Liver (tissue), 9 donors: Measurements from ENCODE around the gene EPB41L4B. TPM values are rescaled to one million over a fixed set of nuclear protein-coding genes. Genes with fewer than 3 reads are reported as not detected.

Experiments
- DNase-seq: peaks from one replicate; pipeline ENCODE4 v3.0.0-alpha.2; 2017; ENCODE audit warnings: low spot score
- H3K27ac ChIP-seq, 2 donors: one replicate each; pipeline ENCODE4 v1.7.0; 2013; ENCODE audit warnings: inconsistent platforms in 2 of 2, low read length in 2 of 2, control low read depth in 1 of 2, low read depth in 1 of 2, mild to moderate bottlenecking in 1 of 2
- H3K27me3 ChIP-seq, 4 donors: one replicate each; pipeline versions ENCODE4 v1.6.1 to v1.7.0; 2013; ENCODE audit warnings: low read length in 3 of 4, inconsistent platforms in 1 of 4, mild to moderate bottlenecking in 1 of 4, moderate library complexity in 1 of 4; ENCODE audit not compliant: control insufficient read depth in 4 of 4, insufficient read depth in 4 of 4
- H3K36me3 ChIP-seq, 4 donors: one replicate each; pipeline versions ENCODE4 v1.6.1 to v1.7.0; 2013; ENCODE audit warnings: low read length in 3 of 4, mild to moderate bottlenecking in 3 of 4, low read depth in 1 of 4, moderate library complexity in 1 of 4; ENCODE audit not compliant: control insufficient read depth in 4 of 4, insufficient read depth in 3 of 4
- H3K4me1 ChIP-seq, 4 donors: one replicate each; pipeline versions ENCODE4 v1.6.1 to v1.7.0; 2013; ENCODE audit warnings: low read length in 3 of 4, mild to moderate bottlenecking in 3 of 4, moderate library complexity in 1 of 4; ENCODE audit not compliant: control insufficient read depth in 4 of 4, insufficient read depth in 4 of 4
- H3K4me3 ChIP-seq, 3 donors: one replicate each; pipeline versions ENCODE4 v1.6.1 to v1.7.0; 2013; ENCODE audit warnings: low read length in 3 of 3, control low read depth in 1 of 3, low read depth in 1 of 3, mild to moderate bottlenecking in 1 of 3
- H3K9ac ChIP-seq, 2 donors: one replicate each; pipeline ENCODE4 v1.7.0; 2013; ENCODE audit warnings: low read length in 2 of 2, mild to moderate bottlenecking in 2 of 2, moderate library complexity in 2 of 2, control low read depth in 1 of 2, low read depth in 1 of 2
- H3K9me3 ChIP-seq, 4 donors: one replicate each; pipeline versions ENCODE4 v1.6.1 to v1.7.0; 2013; ENCODE audit warnings: low read length in 3 of 4; ENCODE audit not compliant: control insufficient read depth in 4 of 4
- ATF3 ChIP-seq: IDR thresholded peaks from 2 replicates; pipeline ENCODE4 v1.6.1; 2016; ENCODE audit warnings: antibody characterized with exemption
- CTCF ChIP-seq: fragments of 150-350 bp; IDR thresholded peaks from 2 replicates; pipeline ENCODE4 v1.5.1; 2017; ENCODE audit warnings: improper control_type of control experiment, low read depth, low read length; ENCODE audit not compliant: missing input control
- EGR1 ChIP-seq, 2 donors: IDR thresholded peaks; 2 replicates each; pipeline ENCODE4 v1.6.1; 2016 to 2018; ENCODE audit warnings: antibody characterized with exemption in 2 of 2, low read depth in 2 of 2
- FOXA1 ChIP-seq: IDR thresholded peaks from 2 replicates; pipeline ENCODE4 v1.6.1; 2016; ENCODE audit warnings: antibody characterized with exemption
- FOXA2 ChIP-seq: IDR thresholded peaks from 2 replicates; pipeline ENCODE4 v1.6.1; 2016; ENCODE audit warnings: antibody characterized with exemption
- GABPA ChIP-seq, 2 donors: IDR thresholded peaks in 1 of 2; conservative IDR thresholded peaks in 1 of 2; 2 replicates each; pipeline ENCODE4 v1.6.1; 2016; ENCODE audit warnings: antibody characterized with exemption in 2 of 2, mild to moderate bottlenecking in 1 of 2, moderate library complexity in 1 of 2
- HNF4A ChIP-seq, 2 donors: conservative IDR thresholded peaks; 2 replicates each; pipeline ENCODE4 v1.6.1; 2016; ENCODE audit warnings: antibody characterized with exemption in 2 of 2, mild to moderate bottlenecking in 2 of 2
- HNF4G ChIP-seq: IDR thresholded peaks from 2 replicates; pipeline ENCODE4 v1.6.1; 2016; ENCODE audit warnings: antibody characterized with exemption
- JUND ChIP-seq, 2 donors: IDR thresholded peaks; 2 replicates each; pipeline ENCODE4 v1.6.1; 2016; ENCODE audit warnings: antibody characterized with exemption in 2 of 2
- NR2F2 ChIP-seq: IDR thresholded peaks from 2 replicates; pipeline ENCODE4 v1.6.1; 2016; ENCODE audit warnings: antibody characterized with exemption
- RAD21 ChIP-seq, 2 donors: IDR thresholded peaks; 2 replicates each; pipeline ENCODE4 v1.6.1; 2016; ENCODE audit warnings: antibody characterized with exemption in 2 of 2, mild to moderate bottlenecking in 2 of 2
- RXRA ChIP-seq, 2 donors: IDR thresholded peaks; 2 replicates each; pipeline ENCODE4 v1.6.1; 2017 to 2018; ENCODE audit warnings: antibody characterized with exemption in 2 of 2, mild to moderate bottlenecking in 1 of 2
- SP1 ChIP-seq: IDR thresholded peaks from 2 replicates; pipeline ENCODE4 v1.6.1; 2018; ENCODE audit warnings: antibody characterized with exemption, mild to moderate bottlenecking
- TAF1 ChIP-seq: conservative IDR thresholded peaks from 2 replicates; pipeline ENCODE4 v1.6.1; 2016; ENCODE audit warnings: antibody characterized with exemption, mild to moderate bottlenecking
- YY1 ChIP-seq: IDR thresholded peaks from 2 replicates; pipeline ENCODE4 v1.6.1; 2016; ENCODE audit warnings: antibody characterized with exemption, mild to moderate bottlenecking
- WGBS: extraction: QIAGEN DNeasy Blood & Tissue Kit; methylation state at CpG from one replicate; pipeline ENCODE4 v1.1.7; 2013; 5-methylcytosine and 5-hydroxymethylcytosine counted together
- polyA plus RNA-seq, 2 donors: library from polyadenylated mRNA; stranded (reverse) in 1 of 2; unstranded in 1 of 2; fragments of 200-250 nt in 1 of 2; fragments of >200 nt in 1 of 2; fragmentation: Nextera tagmentation in 1 of 2; extraction: Ambion mirVana in 1 of 2; gene quantifications; one replicate each; pipeline versions ENCODE4 v1.2.1 to v1.2.3, GENCODE V29; 2013 to 2015
- total RNA-seq, 2 donors: library from RNA; depleted of rRNA; stranded (reverse); fragments of >200 nt; gene quantifications; one replicate each; pipeline ENCODE4 v1.2.3, GENCODE V29; 2014
- TF ChIP-seq, protein P1 (sequence below): IDR thresholded peaks from 2 replicates; pipeline ENCODE4 v1.6.1; 2016; ENCODE audit warnings: antibody characterized with exemption
- TF ChIP-seq, protein P2 (sequence below): IDR thresholded peaks from 2 replicates; pipeline ENCODE4 v1.6.1; 2016; ENCODE audit warnings: antibody characterized with exemption
- TF ChIP-seq, protein P3 (sequence below): IDR thresholded peaks from 2 replicates; pipeline ENCODE4 v1.6.1; 2016; ENCODE audit warnings: antibody characterized with exemption, mild to moderate bottlenecking
- donor health status: healthy.
- donor health status: healthy.
- donor health status: healthy.
- donor health status: healthy.
- donor health status: healthy.

Gene EPB41L4B
- total and polyA plus RNA-seq, 4 donors, result 9.9 to 42.6 (median 23.9) TPM

DNA sequence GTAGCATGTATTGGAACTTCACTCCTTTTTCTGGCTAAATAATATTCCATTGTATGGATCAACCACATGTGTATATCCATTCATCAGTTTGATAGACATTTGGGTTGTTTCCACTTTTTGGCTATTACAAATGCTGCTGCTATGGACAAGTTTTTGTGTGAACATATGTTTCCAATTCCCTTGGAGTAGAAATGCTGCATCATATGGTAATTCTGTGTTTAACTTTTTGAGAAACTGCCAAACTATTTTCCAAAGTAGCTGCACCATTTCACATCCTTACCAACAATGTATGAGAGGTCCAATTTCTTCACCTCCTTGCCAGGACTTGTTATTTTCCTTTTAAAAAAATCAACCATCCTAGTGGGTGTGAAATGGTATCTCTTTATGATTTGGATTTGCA is 162.2 kb downstream of the EPB41L4B start:
- no peak overlapping the region for H3K27ac ChIP-seq

GRCh38 chr9:109156708-109157107 is 164.2 kb downstream of the EPB41L4B start:
- no peak overlapping the region for H3K4me3 ChIP-seq
- no peak overlapping the region for H3K9ac ChIP-seq
- peaks cover 0 to 10% (median 0%) of the 10 kb centered on the region in 4 donors for H3K9me3 ChIP-seq
- no peak for TF ChIP-seq ATF3
- TF ChIP-seq HNF4G, result no peak
- no peak for TF ChIP-seq RAD21 (IDR thresholded peaks at IDR 0.05)
- no peak for TF ChIP-seq JUND (IDR thresholded peaks at IDR 0.05)
- TF ChIP-seq CTCF, result no peak
- TF ChIP-seq, protein P1, sequence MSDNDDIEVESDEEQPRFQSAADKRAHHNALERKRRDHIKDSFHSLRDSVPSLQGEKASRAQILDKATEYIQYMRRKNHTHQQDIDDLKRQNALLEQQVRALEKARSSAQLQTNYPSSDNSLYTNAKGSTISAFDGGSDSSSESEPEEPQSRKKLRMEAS, result no peak
- TF ChIP-seq NR2F2, result no peak
- TF ChIP-seq, protein P2, sequence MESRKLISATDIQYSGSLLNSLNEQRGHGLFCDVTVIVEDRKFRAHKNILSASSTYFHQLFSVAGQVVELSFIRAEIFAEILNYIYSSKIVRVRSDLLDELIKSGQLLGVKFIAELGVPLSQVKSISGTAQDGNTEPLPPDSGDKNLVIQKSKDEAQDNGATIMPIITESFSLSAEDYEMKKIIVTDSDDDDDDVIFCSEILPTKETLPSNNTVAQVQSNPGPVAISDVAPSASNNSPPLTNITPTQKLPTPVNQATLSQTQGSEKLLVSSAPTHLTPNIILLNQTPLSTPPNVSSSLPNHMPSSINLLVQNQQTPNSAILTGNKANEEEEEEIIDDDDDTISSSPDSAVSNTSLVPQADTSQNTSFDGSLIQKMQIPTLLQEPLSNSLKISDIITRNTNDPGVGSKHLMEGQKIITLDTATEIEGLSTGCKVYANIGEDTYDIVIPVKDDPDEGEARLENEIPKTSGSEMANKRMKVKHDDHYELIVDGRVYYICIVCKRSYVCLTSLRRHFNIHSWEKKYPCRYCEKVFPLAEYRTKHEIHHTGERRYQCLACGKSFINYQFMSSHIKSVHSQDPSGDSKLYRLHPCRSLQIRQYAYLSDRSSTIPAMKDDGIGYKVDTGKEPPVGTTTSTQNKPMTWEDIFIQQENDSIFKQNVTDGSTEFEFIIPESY, result no peak
- no peak for TF ChIP-seq TAF1
- TF ChIP-seq FOXA1, result no peak
- no peak for TF ChIP-seq GABPA (IDR thresholded peaks at IDR 0.05 in 1 of 2, conservative IDR thresholded peaks at IDR 0.05 in 1 of 2)
- no peak for TF ChIP-seq FOXA2
- no peak for TF ChIP-seq SP1
- TF ChIP-seq EGR1 (IDR thresholded peaks at IDR 0.05; ENCODE audit: low read depth in 2 of 2), result no peak
- no peak for TF ChIP-seq HNF4A (conservative IDR thresholded peaks at IDR 0.05)
- TF ChIP-seq YY1, result no peak
- TF ChIP-seq RXRA (IDR thresholded peaks at IDR 0.05), result no peak
- TF ChIP-seq, protein P3, sequence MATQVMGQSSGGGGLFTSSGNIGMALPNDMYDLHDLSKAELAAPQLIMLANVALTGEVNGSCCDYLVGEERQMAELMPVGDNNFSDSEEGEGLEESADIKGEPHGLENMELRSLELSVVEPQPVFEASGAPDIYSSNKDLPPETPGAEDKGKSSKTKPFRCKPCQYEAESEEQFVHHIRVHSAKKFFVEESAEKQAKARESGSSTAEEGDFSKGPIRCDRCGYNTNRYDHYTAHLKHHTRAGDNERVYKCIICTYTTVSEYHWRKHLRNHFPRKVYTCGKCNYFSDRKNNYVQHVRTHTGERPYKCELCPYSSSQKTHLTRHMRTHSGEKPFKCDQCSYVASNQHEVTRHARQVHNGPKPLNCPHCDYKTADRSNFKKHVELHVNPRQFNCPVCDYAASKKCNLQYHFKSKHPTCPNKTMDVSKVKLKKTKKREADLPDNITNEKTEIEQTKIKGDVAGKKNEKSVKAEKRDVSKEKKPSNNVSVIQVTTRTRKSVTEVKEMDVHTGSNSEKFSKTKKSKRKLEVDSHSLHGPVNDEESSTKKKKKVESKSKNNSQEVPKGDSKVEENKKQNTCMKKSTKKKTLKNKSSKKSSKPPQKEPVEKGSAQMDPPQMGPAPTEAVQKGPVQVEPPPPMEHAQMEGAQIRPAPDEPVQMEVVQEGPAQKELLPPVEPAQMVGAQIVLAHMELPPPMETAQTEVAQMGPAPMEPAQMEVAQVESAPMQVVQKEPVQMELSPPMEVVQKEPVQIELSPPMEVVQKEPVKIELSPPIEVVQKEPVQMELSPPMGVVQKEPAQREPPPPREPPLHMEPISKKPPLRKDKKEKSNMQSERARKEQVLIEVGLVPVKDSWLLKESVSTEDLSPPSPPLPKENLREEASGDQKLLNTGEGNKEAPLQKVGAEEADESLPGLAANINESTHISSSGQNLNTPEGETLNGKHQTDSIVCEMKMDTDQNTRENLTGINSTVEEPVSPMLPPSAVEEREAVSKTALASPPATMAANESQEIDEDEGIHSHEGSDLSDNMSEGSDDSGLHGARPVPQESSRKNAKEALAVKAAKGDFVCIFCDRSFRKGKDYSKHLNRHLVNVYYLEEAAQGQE, result no peak
- 87% methylated on average over 8 of the region's 8 CpGs for WGBS
- H3K36me3 ChIP-seq, result no peaks in the 10 kb centered on the region
- H3K27ac ChIP-seq, result no peak overlapping the region
- no peaks in the 10 kb centered on the region for H3K4me1 ChIP-seq
- no peak for DNase-seq
- no peaks in the 10 kb centered on the region for H3K27me3 ChIP-seq

More for the DNA sequence above, 162.2 kb downstream of the EPB41L4B start:
- H3K27me3 ChIP-seq, result no peaks in the 10 kb centered on the region
- H3K9me3 ChIP-seq, result peaks cover 0 to 4% (median 0%) of the 10 kb centered on the region in 4 donors
- TF ChIP-seq FOXA1 (no peak), ATF3 (no peak), NR2F2 (no peak)
- no peak overlapping the region for H3K4me3 ChIP-seq
- no peaks in the 10 kb centered on the region for H3K4me1 ChIP-seq
- no peak for DNase-seq
- no peak overlapping the region for H3K9ac ChIP-seq
- no peaks in the 10 kb centered on the region for H3K36me3 ChIP-seq
